ENCODE data around the gene CDC45.
"Not testable (repeated sequence)": the region's sequence is repeated elsewhere in the genome, so short reads cannot be mapped to it uniquely, and the experiment has no call there.

The CDC45 gene

DNA sequence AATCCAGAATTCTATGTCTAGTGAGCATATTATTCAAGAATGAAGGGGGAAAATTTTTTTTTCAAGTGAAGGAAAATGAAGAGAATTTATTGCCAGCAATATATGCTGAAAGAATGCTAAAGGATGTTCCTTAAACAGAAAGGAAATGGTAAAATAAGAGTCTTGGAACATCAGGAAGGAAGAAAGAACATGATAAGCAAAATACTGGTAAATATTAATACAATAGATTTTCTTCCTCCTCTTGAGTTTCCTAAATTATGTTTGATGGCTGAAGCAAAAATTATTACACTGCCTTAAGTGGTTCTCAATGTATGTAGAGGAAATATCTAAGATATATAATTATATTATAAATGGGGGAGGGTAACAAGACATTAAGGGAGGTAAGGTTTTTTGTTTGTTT, 54.1 kb downstream of the CDC45 start:
- DNase-seq: no peak

DNA sequence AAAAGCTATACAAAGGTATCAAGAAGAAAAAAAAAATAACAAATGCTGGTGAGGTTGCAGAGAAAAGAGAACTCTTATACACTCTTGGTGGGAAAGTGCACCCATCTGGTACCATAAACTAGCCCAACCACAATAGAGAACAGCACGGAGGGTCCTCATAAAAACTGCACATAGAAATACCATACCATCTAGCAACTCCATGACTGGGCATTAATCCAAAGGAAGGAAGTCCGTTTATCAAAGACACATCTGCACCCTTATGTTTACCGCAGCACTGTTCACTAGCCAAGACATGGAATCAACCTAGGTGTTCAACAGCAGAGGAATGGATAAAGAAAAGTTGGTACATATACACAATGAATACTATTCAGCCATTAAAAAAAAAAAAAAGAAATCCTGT, 55.3 kb downstream of the CDC45 start:
- no peak for DNase-seq

GRCh38 chr22:19536564-19536963, 56.8 kb downstream of the CDC45 start:
- no peak for DNase-seq

DNA sequence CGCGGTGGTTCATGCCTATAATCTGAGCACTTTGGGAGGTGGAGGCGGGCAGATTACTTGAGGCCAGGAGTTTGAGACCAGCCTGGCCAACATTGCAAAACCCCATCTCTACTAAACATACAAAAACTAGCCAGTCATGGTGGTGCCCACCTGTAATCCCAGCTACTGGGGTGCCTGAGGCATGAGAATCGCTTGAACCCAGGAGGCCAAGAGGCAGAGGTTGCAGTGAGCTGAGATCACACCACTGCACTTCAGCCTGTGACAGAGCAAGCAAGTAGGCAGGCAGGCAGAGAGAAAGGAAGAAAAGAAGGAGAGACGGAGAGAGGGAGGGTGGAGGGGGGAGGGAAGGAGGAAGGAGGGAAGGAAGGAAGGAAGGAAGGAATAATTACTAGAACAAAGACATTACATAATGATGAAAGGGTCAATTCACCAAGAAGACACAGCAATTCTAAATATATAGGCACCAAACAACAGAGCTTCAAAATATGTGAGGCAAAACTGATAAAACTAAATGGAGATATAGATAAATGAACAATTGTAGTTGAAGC, 58.3 kb downstream of the CDC45 start:
- no peak for DNase-seq

DNA sequence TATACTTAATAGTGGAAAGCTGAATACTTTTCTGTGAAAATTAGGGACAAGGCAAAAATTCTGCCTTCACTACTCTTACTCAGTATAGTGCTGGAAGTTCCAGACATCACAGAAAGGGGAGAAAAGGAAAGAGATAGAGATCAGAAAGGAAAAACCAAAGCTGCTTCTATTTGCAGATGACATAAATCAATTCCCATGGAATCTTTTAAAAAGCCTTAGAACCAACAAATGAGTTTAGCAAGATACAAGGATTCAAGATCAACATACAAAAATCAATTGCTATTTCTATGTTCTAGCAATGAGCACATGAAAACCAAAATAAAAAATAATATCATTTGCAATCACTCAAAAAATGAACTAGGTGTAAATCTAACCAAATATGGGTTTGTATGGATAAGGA, 60.7 kb downstream of the CDC45 start:
- no peak for DNase-seq

DNA sequence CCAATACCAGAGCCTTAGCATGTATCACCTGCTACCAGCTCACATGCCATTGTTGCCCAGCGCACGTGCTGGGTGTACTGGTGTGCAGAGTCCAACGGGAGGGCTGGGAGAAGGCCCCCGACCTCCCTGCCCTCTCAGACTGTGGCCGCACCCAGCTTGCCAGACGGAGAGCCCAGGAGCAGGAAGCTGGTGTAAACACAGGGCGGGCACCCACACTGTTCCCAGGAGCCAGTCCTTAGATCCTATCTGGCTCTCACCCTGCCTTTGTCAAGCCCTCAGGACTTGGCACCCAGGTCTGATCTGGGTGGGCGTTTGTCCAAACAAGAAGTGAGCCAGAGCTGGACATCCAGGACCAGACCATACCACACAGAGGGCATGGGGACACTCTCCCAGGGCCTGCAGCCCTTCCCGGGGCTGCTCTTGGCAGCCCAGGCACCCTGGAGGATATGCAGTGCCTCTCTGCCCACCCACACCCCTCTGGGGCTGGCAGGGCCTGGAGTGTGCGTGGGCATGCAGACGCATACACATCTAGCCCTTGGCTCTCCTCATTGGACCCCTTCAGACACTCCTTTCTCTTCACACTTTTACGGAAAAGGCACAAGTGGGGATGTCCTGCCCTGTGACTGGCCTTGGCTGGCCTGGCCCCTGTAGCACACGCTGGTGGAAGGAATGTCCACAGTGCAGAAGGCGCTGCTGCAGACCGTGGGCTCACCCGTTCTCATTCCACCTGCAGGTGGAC, 64.4 kb downstream of the CDC45 start:
- DNase-seq: no peak

GRCh38 chr22:19545935-19546207, 66.2 kb downstream of the CDC45 start:
- DNase-seq: no peak

DNA sequence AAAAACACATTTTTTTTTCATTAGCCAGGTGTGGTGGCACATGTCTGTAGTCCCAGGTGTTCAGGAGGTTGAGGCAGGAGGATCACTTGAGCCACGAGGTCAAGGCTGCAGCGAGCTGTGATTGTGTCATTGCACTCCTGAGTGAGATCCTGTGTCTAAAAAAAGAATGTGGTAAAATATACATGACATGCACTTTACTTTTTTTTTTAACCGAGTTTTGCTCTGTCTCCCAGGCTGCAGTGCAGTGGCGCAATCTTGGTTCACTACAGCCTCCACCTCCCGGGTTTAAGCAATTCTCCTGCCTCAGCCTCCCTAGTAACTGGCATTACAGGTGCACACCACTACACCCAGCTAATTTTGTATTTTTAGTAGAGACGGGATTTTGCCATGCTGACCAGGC, 67.0 kb downstream of the CDC45 start:
- no peak for DNase-seq

DNA sequence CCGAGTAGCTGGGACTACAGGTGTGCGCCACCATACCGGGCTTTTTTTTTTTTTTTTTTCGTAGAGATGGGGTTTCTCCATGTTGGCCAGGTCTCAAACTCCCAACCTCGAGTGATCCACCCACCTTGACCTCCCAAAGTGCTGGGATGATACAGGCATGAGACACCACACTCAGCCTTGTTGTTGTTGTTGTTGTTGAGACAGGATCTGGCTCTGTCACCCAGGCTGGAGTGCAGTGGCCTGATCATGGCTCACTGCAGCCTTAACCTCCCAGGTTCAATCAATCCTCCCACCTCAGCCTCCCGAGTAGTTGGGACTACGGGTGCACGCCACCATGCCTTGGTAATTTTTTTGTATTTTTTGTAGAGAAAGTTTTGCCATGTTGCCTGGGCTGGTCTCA, 67.9 kb downstream of the CDC45 start:
- no peak for DNase-seq

- not testable (repeated sequence) for DNase-seq
Observed at GRCh38 chr22:19548427-19548826, 68.7 kb downstream of the CDC45 start.

- no peak for DNase-seq
Observed at GRCh38 chr22:19548964-19549363, 69.2 kb downstream of the CDC45 start.

DNA sequence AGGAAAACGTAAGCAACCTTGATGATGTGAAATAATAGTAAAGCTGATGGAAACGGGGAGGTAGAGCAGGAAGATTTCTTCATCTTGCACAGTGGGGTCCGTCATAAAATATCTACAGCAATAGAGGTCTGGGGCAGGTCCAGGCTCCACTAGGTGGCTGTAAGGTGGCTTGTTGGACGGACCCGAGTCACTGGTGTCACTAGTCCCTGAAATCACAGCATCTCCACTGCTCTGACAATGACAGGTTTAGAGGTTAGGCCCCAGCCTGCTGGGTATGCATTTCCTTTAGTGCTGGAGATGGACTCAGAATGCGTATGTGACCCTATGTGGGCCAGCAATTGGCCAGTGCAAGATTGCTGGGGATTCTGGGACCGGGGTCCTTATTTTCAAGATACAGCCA, 69.7 kb downstream of the CDC45 start:
- no peak for DNase-seq

GRCh38 chr22:19550382-19550781, 70.7 kb downstream of the CDC45 start:
- DNase-seq: no peak

DNA sequence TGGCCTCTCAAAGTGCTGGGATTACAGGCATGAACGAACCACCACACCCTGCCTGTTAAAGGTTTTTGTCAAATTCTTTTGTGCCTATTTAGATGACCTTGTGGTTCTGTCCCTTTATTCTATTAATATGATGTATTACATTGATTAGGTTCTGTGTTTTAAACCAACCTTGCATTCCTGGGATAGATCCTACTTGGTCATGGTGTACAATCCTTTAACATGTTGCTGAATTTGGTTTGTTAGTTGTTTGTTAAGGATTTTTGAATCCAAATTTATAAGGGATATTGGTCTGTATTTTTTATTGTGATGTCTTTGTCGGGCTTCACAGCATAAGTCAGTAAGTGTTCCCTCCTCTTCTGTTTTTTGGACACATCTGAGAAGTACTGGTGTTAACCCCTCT, 73.5 kb downstream of the CDC45 start:
- no peak for DNase-seq

DNA sequence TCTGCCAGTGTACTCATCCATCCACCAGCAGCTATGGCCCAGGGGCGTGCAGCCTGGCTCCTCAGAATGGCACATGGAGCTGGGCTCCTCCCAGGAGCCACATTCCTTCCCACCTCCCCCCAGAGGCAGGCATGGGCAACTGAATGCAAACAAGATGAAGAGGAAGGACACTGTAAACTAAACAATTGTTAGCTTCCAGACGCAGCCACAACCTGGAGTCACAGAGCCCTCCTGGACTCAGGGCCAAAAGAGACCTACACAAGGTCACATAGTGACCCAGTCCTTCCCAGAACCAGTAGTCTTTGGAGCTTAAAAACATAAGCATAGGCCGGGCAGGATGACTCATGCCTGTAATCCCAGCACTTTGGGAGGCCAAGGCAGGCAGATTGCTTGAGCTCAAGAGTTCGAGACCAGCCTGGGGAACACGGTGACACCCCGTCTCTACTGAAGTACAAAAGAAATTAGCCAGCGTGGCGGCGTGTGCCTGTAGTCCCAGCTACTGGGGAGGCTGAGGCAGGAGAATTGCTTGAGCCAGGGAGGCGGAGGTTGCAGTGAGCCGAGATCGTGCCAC, 75.2 kb downstream of the CDC45 start:
- DNase-seq: no peak

- DNase-seq: no peak
Observed at GRCh38 chr22:19555651-19556050, 75.9 kb downstream of the CDC45 start.

- DNase-seq: no peak
Observed at GRCh38 chr22:19556963-19557545, 77.3 kb downstream of the CDC45 start.

GRCh38 chr22:19559324-19559811, 79.6 kb downstream of the CDC45 start:
- no peak for DNase-seq

DNA sequence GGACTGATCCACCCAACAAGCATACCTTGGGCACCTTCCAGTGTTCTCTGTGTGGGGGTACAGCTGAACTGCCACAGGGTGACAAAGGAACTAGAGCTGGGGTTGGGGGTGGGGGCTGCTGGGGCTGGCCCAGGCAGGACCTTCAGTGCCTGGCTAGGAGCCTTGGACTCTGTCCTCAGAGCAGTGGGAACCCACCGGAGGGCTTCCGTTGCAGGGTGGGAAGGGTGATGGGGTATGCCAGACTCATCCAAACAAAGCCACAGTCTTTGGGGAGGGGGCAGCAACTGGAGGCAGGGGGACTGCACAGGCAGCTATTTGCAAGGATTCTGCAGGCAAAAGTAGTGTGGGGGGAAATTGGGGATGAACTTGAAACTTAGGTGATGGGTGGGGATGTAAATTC, 80.2 kb downstream of the CDC45 start:
- DNase-seq: no peak

GRCh38 chr22:19565382-19566278, 85.9 kb downstream of the CDC45 start:
- no peak for DNase-seq

DNA sequence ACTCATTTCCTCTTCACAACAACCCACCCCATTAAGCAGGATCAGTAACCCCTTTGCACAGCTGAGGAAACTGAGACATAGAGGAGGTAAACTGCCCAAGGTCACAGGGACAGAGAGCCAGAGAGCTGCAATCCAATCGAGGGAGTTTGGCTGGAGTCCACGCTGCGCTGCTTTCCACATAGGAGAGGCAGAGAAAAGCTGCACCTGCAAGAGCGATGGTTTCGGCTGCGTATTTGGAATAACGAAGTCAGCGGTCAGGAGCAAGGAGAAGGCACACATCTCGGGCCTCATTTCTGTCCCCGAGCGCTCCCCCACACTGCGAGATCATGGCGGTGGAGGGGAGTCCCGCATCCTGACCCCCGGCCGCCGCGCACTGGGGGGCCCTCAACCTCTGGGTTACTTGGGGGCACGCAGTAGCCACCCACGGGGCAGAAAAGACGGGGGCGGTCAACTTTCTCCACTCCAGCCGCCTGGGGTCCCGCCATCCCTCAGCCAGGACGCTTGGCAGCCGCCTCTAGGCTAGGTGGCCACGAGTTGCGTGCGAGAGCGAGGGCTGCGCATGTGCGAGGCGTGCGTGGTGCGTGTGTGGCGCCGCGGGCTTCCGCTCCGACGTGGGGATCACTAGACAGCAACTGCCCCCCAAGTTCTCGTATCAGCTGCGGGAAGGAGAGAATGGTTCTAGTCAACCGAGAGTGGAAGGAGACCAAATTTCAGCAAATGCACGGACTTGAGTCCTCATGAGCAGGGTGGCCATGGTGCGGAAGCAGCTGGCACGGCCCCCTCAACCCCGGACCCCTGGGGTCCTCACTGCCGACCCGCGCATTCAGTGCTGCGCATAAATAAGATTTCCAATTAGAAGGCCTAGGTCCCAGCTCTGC, 86.8 kb downstream of the CDC45 start:
- DNase-seq: no peak
